Measurements from ENCODE around the gene DACH1. TPM values are rescaled to one million over a fixed set of nuclear protein-coding genes. Genes with fewer than 3 reads are reported as not detected.

Gene DACH1
- polyA plus RNA-seq, 3 donors, result 0.03 to 0.69 (median 0.26) TPM

DNA sequence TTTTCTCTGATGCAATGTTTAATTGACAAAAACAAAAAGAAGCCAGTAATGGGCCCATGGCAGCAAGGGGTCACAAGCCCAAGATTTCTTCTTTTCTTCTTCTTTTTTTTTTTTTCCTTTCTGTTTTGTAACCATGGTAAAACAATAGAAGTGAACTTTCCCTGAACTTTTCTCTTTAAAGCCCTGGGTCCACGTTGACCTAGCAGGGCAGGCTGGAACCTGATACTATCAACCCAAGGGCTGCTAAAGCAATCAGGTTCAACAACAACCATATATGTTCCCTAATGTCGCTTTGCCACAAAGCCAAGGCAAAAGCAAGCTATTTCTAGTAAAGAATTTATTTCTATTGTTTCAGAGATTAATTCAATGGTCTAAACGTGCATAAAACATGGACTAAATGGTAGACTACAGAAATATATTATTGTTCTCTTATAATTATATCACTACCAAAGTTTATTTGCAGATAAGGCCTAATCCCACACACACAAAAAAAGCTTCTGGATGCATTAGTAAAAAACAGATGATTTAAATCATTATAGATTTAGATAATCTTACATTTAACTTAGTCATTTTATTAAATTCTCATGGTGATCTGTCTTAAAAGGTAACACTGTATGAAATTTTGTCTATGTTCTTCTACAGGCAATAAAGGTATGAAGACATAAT lies 153.9 kb downstream of the DACH1 start:
- Histone ChIP-seq H3K4me1 (ENCODE audit: control insufficient read depth in 1 of 2, insufficient read depth in 2 of 2, low read length in 2 of 2) (peaks cover 3 to 5% of the 10 kb centered on the region in 2 donors), H3K9ac (ENCODE audit: insufficient read depth, low read length, poor library complexity, severe bottlenecking) (no peak overlapping the region), H3K9me3 (replicated peaks in 1 of 2; ENCODE audit: control insufficient read depth in 1 of 2, insufficient read depth in 1 of 2, low read length in 2 of 2) (no peaks in the 10 kb centered on the region), H4K20me1 (ENCODE audit: insufficient read depth, low read length) (no peaks in the 10 kb centered on the region), H3K79me2 (ENCODE audit: insufficient read depth, low read length) (peaks cover 11% of the 10 kb centered on the region), H3K4me3 (replicated peaks in 1 of 3; ENCODE audit: low read depth in 2 of 3, low read length in 3 of 3) (no peak overlapping the region), H2AFZ (ENCODE audit: insufficient read depth, low read depth, low read length, poor library complexity, severe bottlenecking) (no peak overlapping the region), H3K36me3 (replicated peaks in 1 of 2; ENCODE audit: control insufficient read depth in 1 of 2, insufficient read depth in 2 of 2, low read length in 2 of 2) (no peaks in the 10 kb centered on the region), H3K27ac (ENCODE audit: low read depth in 1 of 2, low read length in 2 of 2) (no peak overlapping the region), H3K4me2 (replicated peaks; ENCODE audit: extremely low read depth, low read length, poor library complexity, severe bottlenecking) (no peak overlapping the region), H3K27me3 (ENCODE audit: control insufficient read depth in 2 of 2, insufficient read depth in 2 of 2, low read length in 2 of 2) (no peaks in the 10 kb centered on the region)
- H3K4me1 Mint-ChIP-seq, result peaks cover 11% of the 10 kb centered on the region
- peaks cover 0 to 5% (median 0%) of the 10 kb centered on the region in 7 donors for H3K9me3 Mint-ChIP-seq
- TF ChIP-seq, protein P1, sequence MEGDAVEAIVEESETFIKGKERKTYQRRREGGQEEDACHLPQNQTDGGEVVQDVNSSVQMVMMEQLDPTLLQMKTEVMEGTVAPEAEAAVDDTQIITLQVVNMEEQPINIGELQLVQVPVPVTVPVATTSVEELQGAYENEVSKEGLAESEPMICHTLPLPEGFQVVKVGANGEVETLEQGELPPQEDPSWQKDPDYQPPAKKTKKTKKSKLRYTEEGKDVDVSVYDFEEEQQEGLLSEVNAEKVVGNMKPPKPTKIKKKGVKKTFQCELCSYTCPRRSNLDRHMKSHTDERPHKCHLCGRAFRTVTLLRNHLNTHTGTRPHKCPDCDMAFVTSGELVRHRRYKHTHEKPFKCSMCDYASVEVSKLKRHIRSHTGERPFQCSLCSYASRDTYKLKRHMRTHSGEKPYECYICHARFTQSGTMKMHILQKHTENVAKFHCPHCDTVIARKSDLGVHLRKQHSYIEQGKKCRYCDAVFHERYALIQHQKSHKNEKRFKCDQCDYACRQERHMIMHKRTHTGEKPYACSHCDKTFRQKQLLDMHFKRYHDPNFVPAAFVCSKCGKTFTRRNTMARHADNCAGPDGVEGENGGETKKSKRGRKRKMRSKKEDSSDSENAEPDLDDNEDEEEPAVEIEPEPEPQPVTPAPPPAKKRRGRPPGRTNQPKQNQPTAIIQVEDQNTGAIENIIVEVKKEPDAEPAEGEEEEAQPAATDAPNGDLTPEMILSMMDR (IDR thresholded peaks at IDR 0.05), result no peak
- no peak overlapping the region for H3K4me3 Mint-ChIP-seq
- H3K27ac Mint-ChIP-seq, result peak overlapping the region in 1 of 7 donors; percentile 76
- H3K36me3 Mint-ChIP-seq, result no peaks in the 10 kb centered on the region
- no peaks in the 10 kb centered on the region for H3K27me3 Mint-ChIP-seq (ENCODE audit: low read depth in 3 of 3)
- peak; percentile 2 to 7 (median 6) for DNase-seq
- WGBS (ENCODE audit: insufficient coverage), result 0% methylated on average over 1 of the region's 3 CpGs
- intact Hi-C loops (cut with micrococcal nuclease), result no loop called here

DNA sequence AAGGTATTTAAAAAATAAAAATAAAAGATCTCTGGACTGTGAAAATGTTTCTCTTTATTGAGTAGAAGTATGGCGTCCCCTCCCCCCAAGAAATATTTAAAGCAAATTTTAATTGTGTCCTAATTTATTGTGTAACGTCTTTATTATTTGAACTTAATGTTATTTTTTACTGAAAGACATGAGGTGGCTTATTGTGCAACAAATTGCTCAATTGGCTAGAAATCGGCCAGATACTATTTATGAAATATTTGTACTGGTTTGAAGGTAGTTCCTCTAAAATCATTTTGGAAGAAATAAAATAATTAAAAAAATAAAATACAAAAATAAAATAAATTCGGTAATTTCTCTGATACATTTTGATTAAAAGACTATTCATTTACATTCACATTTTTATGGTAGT lies 162.3 kb downstream of the DACH1 start:
- H4K20me1 ChIP-seq (ENCODE audit: insufficient read depth, low read length), result no peaks in the 10 kb centered on the region
- no peaks in the 10 kb centered on the region for H3K27me3 Mint-ChIP-seq (ENCODE audit: low read depth in 3 of 3)
- TF ChIP-seq, protein P1 (IDR thresholded peaks at IDR 0.05), result no peak
- H3K27ac Mint-ChIP-seq, result peak overlapping the region; percentile 21 to 88 (median 71)
- no peak overlapping the region for H2AFZ ChIP-seq (ENCODE audit: insufficient read depth, low read depth, low read length, poor library complexity, severe bottlenecking)
- peaks cover 13 to 15% of the 10 kb centered on the region in 2 donors for H3K4me1 ChIP-seq (ENCODE audit: control insufficient read depth in 1 of 2, insufficient read depth in 2 of 2, low read length in 2 of 2)
- H3K36me3 Mint-ChIP-seq, result no peaks in the 10 kb centered on the region
- peak overlapping the region in 1 of 3 experiments; percentile 49 for H3K4me3 ChIP-seq (replicated peaks in 1 of 3; ENCODE audit: low read depth in 2 of 3, low read length in 3 of 3)
- H3K9ac ChIP-seq (ENCODE audit: insufficient read depth, low read length, poor library complexity, severe bottlenecking), result no peak overlapping the region
- H3K4me1 Mint-ChIP-seq, result peaks cover 22% of the 10 kb centered on the region
- peak overlapping the region; percentile 35 for H3K4me2 ChIP-seq (replicated peaks; ENCODE audit: extremely low read depth, low read length, poor library complexity, severe bottlenecking)
- H3K4me3 Mint-ChIP-seq, result peak overlapping the region in 1 of 2 donors; percentile 26
- WGBS (ENCODE audit: insufficient coverage), result no CpG with 5 or more reads among the region's 4 CpGs
- peaks cover 0 to 5% (median 1%) of the 10 kb centered on the region in 7 donors for H3K9me3 Mint-ChIP-seq
- intact Hi-C loops (cut with micrococcal nuclease), result no loop called here
- no peaks in the 10 kb centered on the region for H3K9me3 ChIP-seq (replicated peaks in 1 of 2; ENCODE audit: control insufficient read depth in 1 of 2, insufficient read depth in 1 of 2, low read length in 2 of 2)
- no peaks in the 10 kb centered on the region for H3K27me3 ChIP-seq (ENCODE audit: control insufficient read depth in 2 of 2, insufficient read depth in 2 of 2, low read length in 2 of 2)
- H3K27ac ChIP-seq (ENCODE audit: low read depth in 1 of 2, low read length in 2 of 2), result peak overlapping the region; percentile 47 to 63
- peak; percentile 48 to 66 (median 56) for DNase-seq
- peaks cover 8% of the 10 kb centered on the region for H3K79me2 ChIP-seq (ENCODE audit: insufficient read depth, low read length)
- H3K36me3 ChIP-seq (replicated peaks in 1 of 2; ENCODE audit: control insufficient read depth in 1 of 2, insufficient read depth in 2 of 2, low read length in 2 of 2), result no peaks in the 10 kb centered on the region

Data from CD14-positive monocyte (primary cell).